HUES64 (cell line): ENCODE results near the gene ARHGAP26.

ENCODE experiments used
- H3K27ac ChIP-seq: 2 replicates; pipeline ENCODE4 v1.7.0; 2013; ENCODE audit warnings: low read depth, low read length, inconsistent platforms
- H3K27me3 ChIP-seq: 2 replicates; pipeline ENCODE4 v1.6.1; 2013; ENCODE audit warnings: mild to moderate bottlenecking, low read length; ENCODE audit not compliant: insufficient read depth
- H3K36me3 ChIP-seq: 2 replicates; pipeline ENCODE4 v1.6.1; 2013; ENCODE audit warnings: mild to moderate bottlenecking, low read length; ENCODE audit not compliant: insufficient read depth
- H3K4me1 ChIP-seq: 2 replicates; pipeline ENCODE4 v1.6.1; 2013; ENCODE audit warnings: mild to moderate bottlenecking, low read length, moderate library complexity; ENCODE audit not compliant: insufficient read depth
- H3K4me3 ChIP-seq: 2 replicates; pipeline ENCODE4 v1.5.1; 2013; ENCODE audit warnings: mild to moderate bottlenecking, low read length, moderate library complexity
- H3K9ac ChIP-seq: 2 replicates; pipeline ENCODE4 v1.6.1; 2013; ENCODE audit warnings: mild to moderate bottlenecking, low read depth, low read length
- H3K9me3 ChIP-seq: 2 replicates; pipeline ENCODE4 v1.6.1; 2013; ENCODE audit warnings: low read depth, low read length; ENCODE audit not compliant: insufficient read depth
- WGBS: fragments of 150-250, 120-280 bp; methylation state at CpG from one replicate; pipeline ENCODE4 v1.1.7; 2013; ENCODE audit warnings: missing lambda C conversion rate; 5-methylcytosine and 5-hydroxymethylcytosine counted together

The ARHGAP26 gene

DNA sequence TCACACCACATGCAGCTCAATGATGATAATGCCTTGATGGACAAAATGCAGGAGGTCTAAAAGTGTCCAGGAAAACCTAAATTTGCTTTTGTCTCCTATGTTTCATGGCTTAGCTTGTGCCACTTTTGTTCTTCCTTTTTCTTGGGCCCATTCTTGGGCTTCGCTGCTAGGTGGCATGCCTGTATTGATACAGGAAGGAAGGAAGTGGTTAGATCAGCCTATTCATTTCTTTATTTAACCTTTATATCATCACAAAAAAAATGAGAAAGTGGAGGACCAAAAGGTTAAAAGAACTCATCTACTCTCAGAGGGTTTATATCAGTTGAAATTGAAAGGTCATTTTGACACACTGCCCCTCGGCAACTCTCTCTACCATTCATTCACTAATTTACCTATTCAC, 260.2 kb downstream of the ARHGAP26 start:
- no peaks in the 10 kb centered on the region for H3K27me3 ChIP-seq
- H3K9ac ChIP-seq, result no peak overlapping the region
- peaks cover 19% of the 10 kb centered on the region; the same call in 1 of the 2 replicates for H3K4me1 ChIP-seq
- no peaks in the 10 kb centered on the region for H3K9me3 ChIP-seq
- no peak overlapping the region for H3K27ac ChIP-seq
- H3K36me3 ChIP-seq, result no peaks in the 10 kb centered on the region
- 76% methylated on average over 2 of the region's 2 CpGs for WGBS
- H3K4me3 ChIP-seq, result no peak overlapping the region

DNA sequence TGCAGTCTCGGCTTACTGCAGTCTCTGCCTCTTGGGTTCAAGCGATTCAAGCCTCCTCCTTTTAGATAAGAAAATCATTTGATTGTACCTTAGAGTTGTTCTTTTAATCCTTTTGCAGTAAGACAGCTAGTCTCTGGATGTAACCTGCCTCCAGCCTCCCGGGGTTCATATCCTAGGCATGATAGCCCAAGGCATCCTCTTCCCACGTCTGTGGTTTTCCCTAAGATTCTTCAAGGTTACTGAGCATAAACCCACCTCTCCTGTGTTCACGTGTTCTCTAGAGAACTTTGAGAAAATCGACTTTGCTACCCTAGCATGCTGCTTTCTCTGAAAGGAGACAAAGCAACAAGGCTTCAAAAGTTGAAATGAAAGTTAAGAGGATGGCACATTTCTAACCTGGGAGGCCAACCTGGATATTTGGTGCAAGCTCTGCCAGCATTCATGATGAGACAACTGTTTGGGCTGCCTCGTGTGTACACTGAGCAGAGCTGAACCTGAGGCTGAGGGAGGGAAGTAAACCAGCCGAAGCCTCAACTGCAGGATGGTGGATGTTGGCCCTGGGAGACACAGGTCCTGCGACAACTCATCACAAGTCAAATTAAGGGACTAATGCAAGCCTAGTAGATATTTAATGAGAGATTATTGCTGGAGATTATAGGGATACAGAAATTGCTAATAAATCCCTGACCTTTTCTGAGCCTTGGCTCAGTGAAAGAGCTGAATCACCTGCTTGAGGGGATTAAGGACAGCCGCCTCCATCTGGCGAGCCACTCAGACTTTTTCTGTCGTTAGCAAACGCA, 261.8 kb downstream of the ARHGAP26 start:
- Histone ChIP-seq H3K4me3 (no peak overlapping the region), H3K27ac (no peak overlapping the region), H3K36me3 (no peaks in the 10 kb centered on the region), H3K9ac (no peak overlapping the region), H3K4me1 (peaks cover 31% of the 10 kb centered on the region), H3K9me3 (no peaks in the 10 kb centered on the region), H3K27me3 (no peaks in the 10 kb centered on the region)
- WGBS, result 81% methylated on average over 13 of the region's 13 CpGs

DNA sequence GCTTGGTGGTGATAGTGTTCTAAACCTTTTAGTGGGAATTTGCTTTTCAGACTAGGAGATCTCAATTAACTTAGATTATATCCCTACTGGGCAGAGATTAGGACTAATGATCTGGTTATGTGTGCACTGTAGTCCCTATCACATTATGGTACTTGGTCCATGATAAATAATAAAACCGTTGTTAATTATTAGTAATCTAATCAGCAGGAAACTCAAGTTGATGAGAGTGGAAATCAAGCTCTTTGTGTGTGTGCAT, 262.3 kb downstream of the ARHGAP26 start:
- no peaks in the 10 kb centered on the region for H3K36me3 ChIP-seq
- H3K9ac ChIP-seq, result no peak overlapping the region
- H3K4me3 ChIP-seq, result no peak overlapping the region
- H3K9me3 ChIP-seq, result no peaks in the 10 kb centered on the region
- WGBS, result 100% methylated on average over 1 of the region's 1 CpG
- H3K4me1 ChIP-seq, result peaks cover 36% of the 10 kb centered on the region
- H3K27me3 ChIP-seq, result no peaks in the 10 kb centered on the region
- no peak overlapping the region for H3K27ac ChIP-seq

DNA sequence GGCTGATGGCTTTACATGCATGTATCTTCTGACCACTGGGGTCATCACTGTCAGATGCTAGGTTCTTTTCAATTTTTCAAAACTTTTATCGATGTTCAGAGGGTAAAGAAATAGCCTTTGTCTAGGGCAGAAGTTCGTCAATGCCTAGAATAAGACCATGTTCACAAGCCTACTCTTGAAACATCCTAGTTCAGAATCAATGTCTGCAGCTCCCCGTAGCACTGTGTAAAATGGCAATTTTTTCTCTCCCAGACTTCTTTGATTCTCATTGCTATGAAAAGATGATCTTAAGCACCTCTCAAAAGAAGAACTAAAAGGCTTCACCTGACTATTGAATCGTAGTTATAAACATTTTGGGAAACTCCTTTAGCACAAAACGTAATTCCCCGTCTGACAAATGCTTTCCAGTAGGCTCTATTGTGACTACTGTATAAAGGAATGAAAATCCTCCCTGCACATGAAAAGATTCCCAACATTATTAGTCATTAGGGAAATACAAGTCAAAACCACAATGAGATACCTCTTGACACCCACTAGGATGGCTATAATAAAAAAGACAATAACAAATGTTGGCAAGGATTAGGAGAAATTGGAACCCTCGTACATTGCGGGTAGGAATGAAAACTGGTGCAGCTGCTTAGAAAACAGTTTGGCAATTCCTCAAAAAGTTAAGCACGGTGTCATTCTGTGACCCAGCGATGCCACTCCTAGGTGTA, 263.5 kb downstream of the ARHGAP26 start:
- Histone ChIP-seq H3K9me3 (no peaks in the 10 kb centered on the region), H3K4me1 (peaks cover 44% of the 10 kb centered on the region), H3K9ac (no peak overlapping the region), H3K36me3 (no peaks in the 10 kb centered on the region), H3K27me3 (no peaks in the 10 kb centered on the region), H3K4me3 (no peak overlapping the region), H3K27ac (no peak overlapping the region)
- 85% methylated on average over 10 of the region's 10 CpGs for WGBS

DNA sequence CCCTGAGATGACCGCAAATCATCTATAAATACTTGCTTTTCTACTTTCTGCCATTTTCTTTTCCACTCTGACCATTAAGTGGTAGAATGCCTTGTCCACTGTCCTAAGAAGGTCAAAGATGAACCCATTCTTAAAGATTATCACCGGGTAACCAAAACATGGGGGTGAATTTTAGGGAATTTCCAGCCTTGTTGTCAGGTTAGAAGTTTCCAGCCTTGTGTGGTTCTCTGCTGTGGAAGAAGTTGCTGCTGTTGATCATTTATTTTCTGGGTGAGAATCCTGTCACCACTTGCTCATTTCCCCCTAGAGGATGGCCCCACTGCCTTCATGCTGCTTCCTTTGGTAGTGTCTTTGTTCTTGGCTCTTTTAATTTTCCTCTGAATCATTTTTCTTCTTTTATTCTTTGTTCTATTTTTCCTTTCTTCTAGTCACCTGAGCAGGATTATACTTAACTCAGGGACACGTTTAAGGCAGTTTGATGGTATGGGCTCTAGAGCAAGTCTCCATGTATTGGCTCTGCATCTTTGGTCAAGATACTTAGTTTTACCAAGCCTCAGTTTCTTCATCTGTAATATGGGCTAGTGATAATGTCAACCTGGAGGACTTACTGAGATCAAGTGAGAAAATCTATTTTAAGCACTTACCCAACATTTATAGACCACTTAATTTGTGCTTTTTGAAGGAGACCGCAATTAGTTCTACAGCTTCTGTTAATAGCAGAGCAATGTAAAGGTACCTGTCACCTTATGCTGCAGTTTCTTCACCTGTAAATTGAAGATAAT, 266.2 kb downstream of the ARHGAP26 start:
- Histone ChIP-seq H3K27ac (peak overlapping the region; percentile 93), H3K9ac (peak overlapping the region; percentile 13; the same call in 1 of the 2 replicates), H3K36me3 (no peaks in the 10 kb centered on the region), H3K4me3 (no peak overlapping the region), H3K9me3 (no peaks in the 10 kb centered on the region), H3K4me1 (peaks cover 44% of the 10 kb centered on the region), H3K27me3 (no peaks in the 10 kb centered on the region)
- 82% methylated on average over 4 of the region's 4 CpGs for WGBS

DNA sequence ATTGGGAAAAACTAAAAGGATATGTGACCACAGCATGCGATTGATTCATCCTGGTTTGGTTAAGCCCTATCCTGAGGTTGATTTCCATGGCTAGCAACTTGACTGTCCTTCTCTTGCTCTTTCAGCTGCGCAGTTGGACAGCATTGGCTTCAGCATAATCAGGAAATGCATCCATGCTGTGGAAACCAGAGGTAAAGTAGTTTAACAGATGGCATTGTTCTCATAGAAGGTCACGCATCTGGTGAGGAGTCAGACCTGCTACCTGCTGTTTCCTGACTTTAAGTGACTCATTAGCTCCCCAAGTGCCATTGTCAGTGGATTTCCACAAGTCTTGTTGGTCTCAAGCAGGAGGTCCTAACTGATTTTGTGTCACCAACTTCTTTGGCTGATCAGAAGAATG, 266.9 kb downstream of the ARHGAP26 start:
- Histone ChIP-seq H3K27me3 (no peaks in the 10 kb centered on the region), H3K36me3 (no peaks in the 10 kb centered on the region), H3K4me1 (peaks cover 39% of the 10 kb centered on the region), H3K4me3 (no peak overlapping the region), H3K9ac (peak overlapping the region; percentile 13; the same call in 1 of the 2 replicates), H3K27ac (peak overlapping the region; percentile 93), H3K9me3 (no peaks in the 10 kb centered on the region)
- 16% methylated on average over 3 of the region's 3 CpGs for WGBS

DNA sequence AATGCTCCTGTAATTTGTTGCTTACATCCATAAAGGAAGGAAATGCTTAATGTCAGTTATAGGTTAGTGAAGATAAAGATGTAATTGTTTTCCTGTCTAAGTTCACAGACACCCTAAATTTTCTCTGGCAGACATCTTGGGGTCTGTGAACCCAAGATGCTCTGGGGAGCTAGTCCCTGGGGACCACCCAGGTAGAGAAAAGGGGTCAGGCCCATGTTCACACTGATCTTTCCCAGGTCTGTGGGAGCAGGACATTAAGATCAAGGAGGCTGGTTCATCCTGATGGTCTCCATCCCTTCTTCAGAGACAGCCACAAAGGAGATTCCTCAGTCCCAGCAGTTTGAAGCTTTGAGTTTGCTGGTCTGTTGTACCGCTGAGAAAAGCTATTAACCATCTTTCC, 267.5 kb downstream of the ARHGAP26 start:
- Histone ChIP-seq H3K36me3 (no peaks in the 10 kb centered on the region), H3K4me3 (no peak overlapping the region), H3K9me3 (no peaks in the 10 kb centered on the region), H3K9ac (peak overlapping the region; percentile 23; the same call in 1 of the 2 replicates), H3K4me1 (peaks cover 38% of the 10 kb centered on the region), H3K27me3 (no peaks in the 10 kb centered on the region), H3K27ac (peak overlapping the region; percentile 93)
- WGBS, result 84% methylated on average over 1 of the region's 1 CpG

DNA sequence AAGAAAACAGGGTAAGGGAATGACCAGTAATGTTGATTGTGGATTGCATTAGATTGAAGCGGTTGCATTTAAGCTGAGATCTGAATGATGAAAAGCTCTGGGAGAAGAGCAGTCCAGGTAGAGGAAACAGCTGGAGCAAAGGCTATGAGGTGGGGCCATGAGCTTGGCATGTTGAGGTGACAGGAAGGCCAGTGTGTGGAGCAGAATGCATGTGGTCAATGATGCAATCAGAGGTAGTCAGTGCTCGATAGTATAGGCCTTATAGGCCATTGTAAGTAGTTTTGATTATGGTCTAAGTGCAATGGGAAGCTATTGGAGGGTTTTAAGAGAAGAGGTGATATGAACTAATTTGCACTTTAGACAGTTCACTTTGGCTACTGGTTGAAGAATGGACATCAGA, 270.4 kb downstream of the ARHGAP26 start:
- 95% methylated on average over 2 of the region's 2 CpGs for WGBS
- Histone ChIP-seq H3K27ac (no peak overlapping the region), H3K9me3 (no peaks in the 10 kb centered on the region), H3K4me3 (no peak overlapping the region), H3K27me3 (no peaks in the 10 kb centered on the region), H3K9ac (no peak overlapping the region), H3K36me3 (no peaks in the 10 kb centered on the region), H3K4me1 (peaks cover 30% of the 10 kb centered on the region)

DNA sequence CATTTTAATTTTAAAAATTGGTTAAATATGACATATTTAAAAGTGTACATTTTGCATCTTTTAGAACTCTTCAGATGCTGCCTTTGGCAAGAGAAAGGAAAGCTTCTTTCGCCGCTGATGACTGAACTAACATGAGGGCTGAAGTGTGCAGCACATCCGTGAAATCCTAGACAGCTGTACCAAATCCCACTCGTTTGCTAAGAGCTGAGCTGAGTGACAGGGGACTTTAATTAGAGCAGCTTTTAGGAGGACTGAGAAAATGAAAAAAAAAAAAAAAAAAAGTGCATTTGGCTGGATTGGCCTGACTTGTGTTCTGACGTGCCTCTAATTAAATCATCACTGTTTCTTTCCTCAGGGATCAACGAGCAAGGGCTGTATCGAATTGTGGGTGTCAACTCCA, 271.3 kb downstream of the ARHGAP26 start:
- H3K4me1 ChIP-seq, result peaks cover 24% of the 10 kb centered on the region
- no peaks in the 10 kb centered on the region for H3K36me3 ChIP-seq
- no peak overlapping the region for H3K9ac ChIP-seq
- no peak overlapping the region for H3K27ac ChIP-seq
- H3K9me3 ChIP-seq, result no peaks in the 10 kb centered on the region
- no peaks in the 10 kb centered on the region for H3K27me3 ChIP-seq
- H3K4me3 ChIP-seq, result no peak overlapping the region
- WGBS, result 89% methylated on average over 7 of the region's 7 CpGs

DNA sequence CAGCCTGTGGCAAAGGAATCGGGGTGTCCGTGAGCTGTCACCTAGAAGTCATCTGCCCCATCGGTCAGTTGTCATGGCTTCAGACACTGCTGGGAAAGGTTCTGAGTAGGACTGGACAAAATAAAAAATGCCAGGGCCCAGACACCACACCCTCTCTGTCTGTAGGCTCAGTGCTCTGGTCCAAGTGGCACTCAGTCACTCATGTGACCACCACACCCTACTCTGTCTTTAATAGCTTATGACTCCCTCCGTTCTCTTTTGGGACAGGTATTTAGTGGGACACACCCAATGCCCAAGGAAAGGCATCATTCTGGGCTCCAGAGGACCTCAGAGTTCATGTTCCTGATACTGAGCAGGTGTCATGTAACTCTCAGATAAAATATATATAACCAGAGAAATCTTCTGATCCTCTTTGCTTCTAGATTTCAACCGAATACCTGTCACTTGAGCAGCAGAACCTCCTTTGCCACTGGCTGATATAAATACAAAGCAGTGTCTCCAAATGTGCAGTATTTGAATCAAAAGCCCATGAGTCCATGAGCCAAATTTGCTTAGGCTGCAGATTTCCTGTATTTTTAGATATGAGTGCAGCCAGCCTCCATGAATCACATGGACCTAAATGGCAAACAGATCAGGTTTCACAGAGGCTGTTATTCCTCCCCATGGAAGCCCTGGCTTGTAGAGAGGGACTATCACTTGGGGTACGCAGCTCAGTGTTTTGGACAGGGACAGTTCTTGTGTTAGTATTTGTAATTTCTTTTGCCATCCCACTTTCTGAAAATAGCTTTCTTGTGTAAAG, 272.0 kb downstream of the ARHGAP26 start:
- Histone ChIP-seq H3K27ac (no peak overlapping the region), H3K9ac (no peak overlapping the region), H3K4me3 (no peak overlapping the region), H3K27me3 (no peaks in the 10 kb centered on the region), H3K9me3 (no peaks in the 10 kb centered on the region), H3K4me1 (peaks cover 17% of the 10 kb centered on the region), H3K36me3 (no peaks in the 10 kb centered on the region)
- WGBS, result 96% methylated on average over 6 of the region's 6 CpGs
